ENCODE data around the gene SPEF1.

DNA sequence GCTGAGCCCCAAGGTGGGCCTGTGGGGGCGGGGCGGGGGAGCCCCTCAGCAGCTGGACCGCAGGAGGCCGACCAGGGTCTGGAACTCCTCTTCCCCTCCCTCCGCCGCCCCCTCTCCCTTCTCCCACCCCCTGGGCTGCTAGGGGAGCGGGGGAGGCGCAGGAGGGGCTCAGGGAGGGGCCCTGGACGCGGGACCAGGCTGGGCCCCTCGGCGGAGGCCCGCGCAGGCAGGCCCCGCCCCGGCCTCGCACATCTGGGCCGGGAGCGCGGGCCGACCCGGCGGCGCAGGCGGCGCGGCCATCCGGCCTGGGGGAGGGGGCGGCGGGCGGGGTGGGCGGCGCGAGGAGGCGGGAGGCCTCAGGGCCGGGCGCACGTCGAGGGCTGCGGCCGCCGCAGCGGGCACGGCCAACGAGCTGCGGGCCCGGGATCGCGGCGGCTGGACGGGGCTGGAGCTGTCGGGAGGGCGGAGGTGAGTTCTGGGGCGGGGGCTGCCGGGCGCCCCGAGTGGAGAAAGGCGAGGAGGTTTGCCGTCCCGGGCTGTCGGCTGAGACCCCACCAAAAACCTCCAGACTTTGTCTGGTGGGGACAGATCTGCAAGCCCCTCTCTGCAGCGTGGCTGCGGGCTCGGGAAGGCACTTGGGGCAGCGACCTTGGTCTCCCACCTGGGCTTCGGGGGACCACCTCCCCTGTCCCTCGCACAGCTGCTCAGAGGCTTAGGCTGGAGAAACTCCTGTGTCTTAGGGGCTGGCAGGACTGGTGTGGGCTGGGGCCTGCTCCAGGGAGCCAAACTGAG, 48.7 kb downstream of the SPEF1 start, which contains the start of gene HSPA12B:
- TF ChIP-seq, protein P1, sequence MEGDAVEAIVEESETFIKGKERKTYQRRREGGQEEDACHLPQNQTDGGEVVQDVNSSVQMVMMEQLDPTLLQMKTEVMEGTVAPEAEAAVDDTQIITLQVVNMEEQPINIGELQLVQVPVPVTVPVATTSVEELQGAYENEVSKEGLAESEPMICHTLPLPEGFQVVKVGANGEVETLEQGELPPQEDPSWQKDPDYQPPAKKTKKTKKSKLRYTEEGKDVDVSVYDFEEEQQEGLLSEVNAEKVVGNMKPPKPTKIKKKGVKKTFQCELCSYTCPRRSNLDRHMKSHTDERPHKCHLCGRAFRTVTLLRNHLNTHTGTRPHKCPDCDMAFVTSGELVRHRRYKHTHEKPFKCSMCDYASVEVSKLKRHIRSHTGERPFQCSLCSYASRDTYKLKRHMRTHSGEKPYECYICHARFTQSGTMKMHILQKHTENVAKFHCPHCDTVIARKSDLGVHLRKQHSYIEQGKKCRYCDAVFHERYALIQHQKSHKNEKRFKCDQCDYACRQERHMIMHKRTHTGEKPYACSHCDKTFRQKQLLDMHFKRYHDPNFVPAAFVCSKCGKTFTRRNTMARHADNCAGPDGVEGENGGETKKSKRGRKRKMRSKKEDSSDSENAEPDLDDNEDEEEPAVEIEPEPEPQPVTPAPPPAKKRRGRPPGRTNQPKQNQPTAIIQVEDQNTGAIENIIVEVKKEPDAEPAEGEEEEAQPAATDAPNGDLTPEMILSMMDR (conservative IDR thresholded peaks at IDR 0.05 in 1 of 2, IDR thresholded peaks at IDR 0.05 in 1 of 2; ENCODE audit: extremely low read depth in 1 of 2, insufficient read depth in 1 of 2, low read depth in 1 of 2, low read length in 2 of 2), result no peak
- no peak for TF ChIP-seq EZH2 (IDR thresholded peaks at IDR 0.05; ENCODE audit: borderline replicate concordance, low read length)
